Stimulated activated CD8-positive, alpha-beta memory T cell treated with anti-CD3 and anti-CD28 coated beads, Interleukin-12 subunit alpha, Interleukin-12 subunit beta, amount 100 ng/mL, for 24 hours (primary cell): Measurements from ENCODE around the gene CSNK2B.

Experiments used
- DNase-seq: peaks from one replicate; pipeline ENCODE4 v3.0.0-alpha.2; 2020; ENCODE audit errors: extremely low read depth

CSNK2B gene

DNA sequence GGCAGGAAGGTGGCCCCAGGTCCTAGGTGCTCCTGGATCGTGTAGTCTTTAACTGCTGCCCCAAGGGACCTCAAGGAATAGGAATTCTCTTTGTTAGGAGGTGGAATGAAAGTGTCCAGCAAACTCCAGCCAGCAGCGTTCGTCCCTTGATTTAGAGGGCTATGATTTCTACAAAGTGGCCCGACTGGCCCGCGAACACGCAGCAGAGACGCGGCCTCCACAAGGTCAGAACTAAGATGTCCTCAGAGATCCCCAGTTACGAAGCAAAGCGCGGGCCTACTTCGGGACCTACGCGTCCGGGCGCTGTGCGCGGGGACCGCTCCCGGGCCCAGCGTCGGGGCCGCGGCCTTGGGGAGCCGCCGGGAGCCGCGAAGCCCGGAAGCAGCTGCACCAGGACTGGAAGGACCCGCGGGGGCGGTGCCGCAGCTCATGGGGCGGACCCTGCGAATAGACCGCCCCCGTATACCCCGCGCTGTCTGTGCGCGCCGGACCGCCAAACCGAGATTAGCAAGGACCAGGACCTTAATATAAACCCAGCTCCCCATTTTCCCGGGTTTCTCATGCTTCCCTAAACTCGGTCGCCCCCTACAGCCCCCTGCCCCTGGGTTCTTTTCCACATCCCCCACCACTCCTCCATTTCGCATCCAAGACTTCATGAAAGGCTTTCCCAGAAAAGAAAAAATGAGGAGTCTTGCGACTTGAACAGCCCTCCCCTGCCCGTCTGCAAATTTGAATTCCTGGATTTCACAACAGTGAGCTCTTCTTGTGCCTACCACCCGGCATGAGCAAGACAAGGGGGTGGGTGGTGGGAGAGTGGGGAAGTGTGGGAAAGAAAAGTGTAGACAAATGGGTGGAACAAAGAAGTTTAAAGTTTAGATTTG, 5.3 kb upstream of the CSNK2B start, which contains the start of gene C6orf47:
Gene C6orf47 (minus strand): TSS at position 398 of the 881 bp plus-strand sequence. CDS start 831 bp downstream, outside the sequence.
- no peak for DNase-seq

DNA sequence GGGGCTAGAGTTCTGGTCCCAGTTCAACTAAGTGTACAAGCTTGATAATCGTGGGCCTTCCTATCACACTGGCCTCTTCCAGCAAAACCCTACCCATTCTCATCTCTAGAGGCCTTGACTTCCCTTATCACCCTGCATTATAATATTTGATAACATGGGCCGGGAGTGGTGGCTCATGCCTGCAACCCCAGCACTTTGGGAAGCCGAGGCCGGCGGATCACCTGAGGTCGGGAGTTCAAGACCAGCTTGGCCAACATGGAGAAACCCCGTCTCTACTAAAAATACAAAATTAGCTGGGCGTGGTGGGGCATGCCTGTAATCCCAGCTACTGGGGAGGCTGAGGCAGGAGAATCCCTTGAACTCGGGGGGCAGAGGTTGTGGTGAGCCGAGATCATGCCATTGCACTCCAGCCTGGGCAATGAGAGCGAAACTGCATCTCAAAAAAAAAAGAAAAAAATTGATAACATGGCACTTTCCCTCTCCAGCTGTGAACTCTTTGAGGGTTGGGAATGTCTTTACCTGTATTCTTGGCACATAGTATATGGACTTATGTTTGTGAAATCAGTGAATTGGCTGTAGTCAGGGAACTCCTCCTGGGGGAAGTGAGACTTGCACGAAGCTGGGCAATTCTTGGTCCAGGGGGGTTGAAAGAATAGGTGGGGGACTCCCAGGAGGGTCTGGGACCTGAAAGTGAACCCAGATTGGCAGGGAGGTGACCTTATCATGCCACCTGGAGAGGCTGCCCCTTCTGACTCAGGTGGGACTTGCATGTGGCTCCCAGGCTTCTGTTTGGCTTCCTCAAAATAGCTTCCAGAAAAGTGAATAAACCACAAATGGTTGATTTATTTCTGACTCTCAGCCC, 4.4 kb upstream of the CSNK2B start:
- DNase-seq = no peak

DNA sequence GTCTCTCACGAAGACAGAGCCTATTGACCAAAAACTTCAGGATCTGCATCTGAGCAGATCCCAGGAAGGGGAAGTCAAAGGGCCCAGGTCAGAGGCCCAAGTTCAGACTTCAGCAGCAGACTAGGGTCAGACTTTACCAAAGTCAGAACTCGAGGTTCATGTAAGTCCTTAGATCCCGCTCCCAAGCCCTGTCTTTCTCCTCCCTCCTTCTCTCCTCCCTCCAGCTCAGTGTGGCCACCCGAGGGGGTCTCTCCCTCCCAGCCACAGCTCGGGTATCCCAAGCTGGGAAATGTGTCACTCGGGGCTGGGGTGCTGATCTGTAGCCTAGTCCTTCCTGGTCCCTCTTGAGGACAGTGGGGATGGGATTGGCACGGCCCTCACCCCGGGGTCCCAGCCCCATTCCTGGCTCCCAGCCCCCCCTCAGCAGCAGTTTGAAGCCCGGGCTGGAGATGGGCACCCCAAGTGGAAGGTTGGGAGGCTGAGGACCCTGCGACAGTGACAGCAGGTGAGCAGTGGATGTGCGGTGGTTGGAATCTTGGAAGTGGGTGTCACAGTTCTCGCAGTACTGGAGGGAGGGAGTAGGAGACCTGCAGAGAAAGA, 3.7 kb upstream of the CSNK2B start:
- DNase-seq = no peak

DNA sequence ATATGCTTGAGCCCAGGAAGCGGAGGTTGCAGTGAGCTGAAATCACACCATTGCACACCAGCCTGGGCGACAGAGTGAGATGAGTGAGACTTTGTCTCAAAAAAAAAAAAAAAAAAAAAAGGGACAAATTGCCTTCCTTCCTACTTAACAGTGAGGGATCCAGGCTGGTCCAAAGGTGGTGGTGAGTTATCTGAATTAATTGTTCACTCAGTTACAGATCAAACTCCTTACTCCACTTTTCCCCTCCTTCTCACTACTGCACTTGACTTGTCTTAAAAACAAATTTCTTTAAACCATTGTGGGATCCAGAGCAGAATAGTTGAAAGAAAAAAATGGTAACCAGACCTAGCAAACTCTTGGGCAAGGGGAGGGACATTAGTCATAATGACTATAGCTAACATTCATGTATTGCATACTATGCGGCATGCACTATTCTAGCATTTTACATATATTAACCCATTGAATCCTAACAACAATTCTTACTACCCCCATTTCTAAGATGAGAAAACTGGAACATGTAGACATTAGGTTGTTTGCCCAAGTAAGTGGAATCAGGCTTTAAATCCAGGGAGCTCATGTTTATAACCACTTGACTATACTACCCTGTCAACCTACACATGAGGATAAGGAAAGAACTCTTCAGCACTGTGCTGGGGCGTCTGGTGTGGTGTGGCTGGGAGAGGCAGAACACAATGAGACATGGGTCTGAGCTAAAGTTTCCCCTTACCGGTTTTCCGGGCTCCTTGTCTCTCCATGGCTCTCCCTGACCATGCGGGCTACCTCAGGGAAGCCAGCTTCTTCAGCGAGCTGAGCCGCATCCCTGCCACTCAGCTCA, 2.5 kb upstream of the CSNK2B start:
- DNase-seq = no peak

DNA sequence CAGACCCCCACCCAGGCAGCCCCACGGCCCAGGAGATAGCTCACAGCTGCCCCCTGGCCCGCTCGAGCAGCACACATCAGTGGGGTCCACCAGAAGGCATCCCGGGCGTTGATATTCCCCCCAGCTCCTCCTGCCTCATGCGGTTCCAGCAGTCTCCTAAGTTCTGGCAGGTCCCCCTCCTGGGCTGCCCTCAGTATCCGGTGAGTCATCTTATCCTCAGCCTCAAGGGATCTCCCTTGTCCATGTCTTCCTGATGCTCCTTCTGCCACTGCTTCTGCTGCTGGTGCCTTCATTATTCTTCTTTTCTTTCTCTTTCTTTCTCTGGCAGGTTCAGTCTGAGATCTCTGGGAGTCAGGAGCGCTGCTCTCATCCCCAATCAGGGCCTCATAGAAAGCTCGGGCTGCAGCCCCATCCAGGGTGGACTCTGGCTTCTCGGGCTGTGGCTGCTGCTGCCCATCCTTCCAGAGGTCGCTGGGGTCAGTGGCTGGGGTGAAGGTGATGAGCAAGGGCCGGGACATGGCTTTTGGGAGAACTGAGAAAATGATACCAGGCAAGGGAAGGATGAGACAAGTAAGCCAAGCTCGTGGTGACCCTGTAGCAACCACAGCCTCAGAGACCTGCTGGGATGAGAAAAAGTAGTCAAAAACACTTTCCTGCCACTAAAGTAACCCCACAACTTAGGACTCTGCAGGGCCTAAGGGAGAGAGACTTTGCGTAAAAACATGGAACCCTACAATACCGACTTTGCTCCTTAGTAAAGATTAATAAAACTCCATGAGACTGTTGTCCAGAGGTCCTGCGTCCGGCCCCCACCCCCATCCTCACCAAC, 1.7 kb upstream of the CSNK2B start:
- DNase-seq = no peak

DNA sequence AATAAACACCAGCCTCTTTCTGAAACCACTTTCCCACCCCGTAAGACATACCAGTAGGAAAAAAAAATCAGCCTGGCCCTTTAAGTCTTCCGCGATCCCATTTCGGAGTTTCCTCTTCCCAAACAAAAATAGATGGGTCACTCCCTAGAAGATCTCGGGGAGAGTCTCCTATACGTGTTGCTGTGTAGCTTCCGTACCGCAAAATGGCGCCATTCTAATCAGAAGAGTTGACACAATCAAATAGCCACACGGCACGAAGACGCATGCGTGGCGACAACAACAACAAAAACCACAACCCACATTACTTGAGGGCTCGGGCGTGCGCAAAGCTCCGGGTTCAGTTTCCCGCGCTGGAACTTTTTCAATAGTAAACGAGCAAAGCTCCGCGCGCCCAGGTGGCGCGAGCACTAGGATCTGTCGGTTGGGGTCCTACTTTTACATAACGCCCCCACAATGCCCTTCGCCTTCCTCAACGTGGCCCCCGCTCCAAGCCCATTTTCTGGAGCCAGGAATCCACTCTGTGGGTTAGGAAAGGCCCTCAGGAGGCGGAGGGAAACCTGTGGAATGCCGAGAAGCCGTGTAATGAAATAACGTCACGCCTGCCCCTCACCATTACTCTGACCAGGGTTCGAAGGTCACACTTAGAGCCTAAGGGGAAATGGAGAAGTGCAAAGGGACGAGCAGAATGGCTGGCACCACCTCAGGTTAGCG, 935 bp upstream of the CSNK2B start, which contains the start of gene GPANK1:
Gene GPANK1 (minus strand): TSS at position 208 of the 711 bp plus-strand sequence. CDS start 519 bp downstream, outside the sequence.
- peak; percentile 80 for DNase-seq

DNA sequence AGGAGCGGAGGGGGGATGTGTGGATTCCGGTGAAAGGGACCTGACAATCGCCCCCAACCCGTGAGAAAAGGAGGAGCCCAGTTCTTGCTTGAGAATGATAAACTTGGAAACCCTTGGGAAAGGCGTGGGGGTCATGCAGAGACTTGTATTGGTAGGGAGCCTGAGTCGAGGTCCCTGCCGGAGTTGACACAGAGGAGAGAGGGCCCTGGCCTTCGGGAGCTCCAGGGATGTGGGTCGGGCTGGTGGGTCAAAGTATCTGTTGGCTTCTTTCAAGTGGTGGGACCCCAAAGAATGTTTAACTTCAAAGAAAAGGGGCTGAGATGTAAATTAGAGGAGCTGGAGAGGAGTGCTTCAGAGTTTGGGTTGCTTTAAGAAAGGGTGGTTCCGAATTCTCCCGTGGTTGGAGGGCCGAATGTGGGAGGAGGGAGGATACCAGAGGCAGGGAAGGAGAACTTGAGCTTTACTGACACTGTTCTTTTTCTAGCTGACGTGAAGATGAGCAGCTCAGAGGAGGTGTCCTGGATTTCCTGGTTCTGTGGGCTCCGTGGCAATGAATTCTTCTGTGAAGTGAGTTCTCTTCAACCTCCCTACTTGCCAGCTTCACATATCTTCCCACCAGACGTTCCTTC, 571 bp downstream of the CSNK2B start:
- DNase-seq = no peak

DNA sequence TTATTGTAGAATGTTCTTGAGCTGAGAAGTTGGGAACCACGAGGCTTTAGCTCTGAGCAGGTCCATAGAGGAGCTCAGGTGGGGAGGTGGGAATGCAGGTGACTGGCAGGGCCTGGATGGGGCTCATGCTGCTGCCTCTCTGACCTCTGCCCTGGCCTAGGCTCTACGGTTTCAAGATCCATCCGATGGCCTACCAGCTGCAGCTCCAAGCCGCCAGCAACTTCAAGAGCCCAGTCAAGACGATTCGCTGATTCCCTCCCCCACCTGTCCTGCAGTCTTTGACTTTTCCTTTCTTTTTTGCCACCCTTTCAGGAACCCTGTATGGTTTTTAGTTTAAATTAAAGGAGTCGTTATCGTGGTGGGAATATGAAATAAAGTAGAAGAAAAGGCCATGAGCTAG, 3.8 kb downstream of the CSNK2B start, which contains the start of gene LY6G5B:
Gene LY6G5B (plus strand): TSS at position 301 of the 400 bp plus-strand sequence. CDS start 975 bp downstream, outside the sequence.
- DNase-seq = no peak

DNA sequence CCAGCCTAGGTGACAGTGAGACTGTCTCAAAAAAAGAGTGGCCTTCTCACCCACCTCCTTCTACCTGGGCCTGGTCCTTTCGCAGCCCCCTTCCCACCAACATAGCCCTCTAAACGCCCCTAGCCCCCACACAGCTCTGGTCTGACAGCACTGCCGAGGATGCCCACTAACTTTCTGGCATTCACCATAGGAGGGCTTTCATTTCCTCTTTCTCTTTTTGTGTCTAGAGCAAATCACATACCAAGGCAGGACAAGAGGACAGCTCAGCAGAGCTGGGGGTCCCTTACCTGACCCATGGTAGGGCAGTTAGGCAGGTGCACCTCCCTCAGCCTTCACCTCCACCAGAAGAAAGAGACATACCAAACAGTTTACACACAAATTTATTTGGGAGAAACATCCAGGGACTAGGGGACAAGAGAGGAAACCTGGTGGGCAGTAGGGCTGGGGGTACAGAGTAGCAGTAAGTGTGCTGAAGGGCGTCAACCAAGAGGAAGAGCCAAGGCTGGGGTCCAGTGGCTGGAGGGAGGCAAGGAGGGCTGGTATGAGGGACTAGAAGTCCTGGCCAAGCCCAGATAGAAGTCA, 10.5 kb downstream of the CSNK2B start:
- DNase-seq = no peak

DNA sequence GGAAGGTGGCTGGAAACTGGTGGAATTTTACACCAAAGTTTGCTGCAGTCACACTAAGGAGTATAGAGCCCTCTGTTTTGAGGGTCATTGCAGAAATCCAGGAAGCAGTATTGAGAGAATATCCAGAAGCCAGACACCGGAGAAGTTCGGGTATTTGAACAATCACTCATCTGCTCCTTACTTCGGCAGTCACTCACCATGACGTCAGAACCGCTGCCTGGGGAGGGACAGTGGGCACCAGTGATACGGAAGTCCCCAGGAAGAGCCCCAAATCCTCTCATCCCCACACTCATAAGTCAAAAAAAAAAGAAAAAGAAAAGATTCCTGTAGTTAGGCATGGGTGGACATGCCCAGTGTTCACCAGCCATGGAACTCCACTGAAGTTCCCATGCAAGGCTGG, 11.0 kb downstream of the CSNK2B start:
- DNase-seq = no peak

DNA sequence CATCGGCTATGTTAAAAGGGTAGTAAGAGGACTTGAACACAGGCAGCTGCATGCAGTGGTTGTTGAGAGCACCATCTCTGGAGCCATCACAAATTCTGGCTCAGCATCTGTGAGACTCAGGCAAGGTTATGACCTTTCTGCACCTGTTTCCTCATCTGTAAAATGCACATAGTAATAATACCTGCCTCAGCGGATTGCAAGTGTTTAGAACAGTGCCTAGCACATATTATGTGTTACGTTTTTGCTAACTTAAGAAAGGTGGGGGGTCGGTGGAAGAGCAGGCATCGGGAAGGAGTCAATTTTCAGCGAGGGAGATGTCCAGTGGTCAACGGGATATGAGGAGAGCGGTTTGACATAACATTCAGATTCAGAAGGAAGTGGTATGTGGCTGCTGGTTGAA, 12.1 kb downstream of the CSNK2B start:
- no peak for DNase-seq

DNA sequence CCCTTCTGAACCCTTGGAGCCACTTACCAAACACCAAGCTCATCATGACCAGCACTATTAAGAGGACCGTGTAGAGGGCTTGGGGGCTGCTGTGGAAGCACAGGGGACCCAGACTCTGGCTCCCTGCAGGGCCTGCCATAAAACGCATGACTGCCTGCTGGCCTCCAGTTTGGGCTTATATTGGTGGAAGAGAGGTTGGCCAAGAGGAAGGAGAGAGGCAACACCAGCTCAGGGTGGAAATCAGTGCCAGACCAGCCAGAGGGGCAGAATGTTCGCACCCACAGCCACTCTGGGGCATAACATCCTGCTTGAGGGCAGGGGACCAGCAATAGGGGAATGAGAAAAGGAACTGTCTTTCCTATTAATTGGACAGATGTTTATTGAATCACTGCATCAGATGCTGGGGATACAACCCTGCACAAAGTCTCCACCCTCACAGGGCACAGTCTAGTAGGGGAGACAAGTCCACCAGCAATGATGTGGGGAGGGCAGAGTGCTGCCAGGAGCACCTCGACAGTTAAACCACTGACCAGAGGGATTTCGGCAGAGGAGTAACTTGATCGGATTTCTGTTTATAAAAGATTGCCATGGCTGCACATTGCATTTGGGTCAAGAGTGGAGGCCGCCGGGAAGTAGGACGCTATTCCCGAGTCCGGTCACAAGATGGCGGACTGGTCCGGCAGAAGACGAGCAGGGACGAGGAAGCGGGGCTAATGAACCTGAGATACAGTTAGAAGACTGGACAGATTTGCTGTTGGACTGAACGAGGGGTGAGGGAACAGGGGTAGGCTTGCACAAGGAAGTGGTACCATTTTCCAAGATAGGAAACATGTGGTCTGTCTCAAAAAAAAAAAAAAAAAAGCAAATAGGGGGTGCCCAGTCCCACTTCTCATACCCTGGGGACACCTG, 14.6 kb downstream of the CSNK2B start, which contains the start of gene LY6G5C:
Gene LY6G5C (minus strand): TSS at position 842 of the 909 bp plus-strand sequence. CDS start 694 bp downstream, at position 148.
- DNase-seq = no peak

DNA sequence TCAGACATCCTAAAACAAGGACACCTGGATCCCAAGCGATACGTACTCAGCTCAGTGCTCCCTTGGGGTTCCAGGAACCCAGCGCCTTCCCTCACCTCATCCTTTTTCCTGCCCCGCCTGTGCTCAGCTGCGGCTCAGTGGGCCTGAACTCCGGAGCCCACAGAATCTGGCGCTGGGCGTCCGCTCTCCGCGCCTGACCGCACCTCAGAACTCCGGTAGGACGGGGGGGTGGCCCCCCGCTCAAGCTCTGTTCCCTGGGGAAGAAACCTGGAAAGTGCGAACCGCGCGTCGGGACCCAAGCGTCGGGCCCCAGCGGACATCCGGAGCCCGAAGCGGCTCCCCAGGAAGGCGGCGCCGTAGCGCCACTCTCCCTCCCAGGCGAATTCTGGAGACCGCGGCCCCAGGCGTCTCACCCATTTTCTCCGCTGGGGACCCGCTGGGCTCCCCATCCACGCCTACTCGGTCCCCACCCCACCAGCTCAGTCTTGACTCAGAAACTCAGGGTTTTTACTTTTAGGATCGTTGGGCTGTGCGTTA, 15.3 kb downstream of the CSNK2B start:
- DNase-seq = no peak

DNA sequence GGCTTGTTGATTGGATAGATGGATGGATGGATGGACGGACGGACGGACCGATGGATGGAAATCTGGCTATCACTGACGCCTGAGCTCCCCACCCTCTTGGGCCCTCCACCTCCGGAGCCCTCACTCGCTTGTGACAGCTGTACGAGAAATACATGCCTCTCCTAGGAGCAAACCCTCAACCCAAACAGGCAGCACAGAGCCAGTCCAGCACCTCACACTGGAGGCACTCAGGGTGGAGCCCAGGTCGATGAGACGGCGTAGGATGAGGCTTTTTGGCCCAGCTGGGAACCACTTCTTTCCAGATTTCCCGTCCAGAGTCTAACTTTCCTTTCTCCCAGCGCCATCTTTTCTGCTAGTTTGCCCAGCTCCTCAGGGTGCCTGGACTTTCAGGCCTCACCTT, 17.7 kb downstream of the CSNK2B start:
- DNase-seq = no peak

DNA sequence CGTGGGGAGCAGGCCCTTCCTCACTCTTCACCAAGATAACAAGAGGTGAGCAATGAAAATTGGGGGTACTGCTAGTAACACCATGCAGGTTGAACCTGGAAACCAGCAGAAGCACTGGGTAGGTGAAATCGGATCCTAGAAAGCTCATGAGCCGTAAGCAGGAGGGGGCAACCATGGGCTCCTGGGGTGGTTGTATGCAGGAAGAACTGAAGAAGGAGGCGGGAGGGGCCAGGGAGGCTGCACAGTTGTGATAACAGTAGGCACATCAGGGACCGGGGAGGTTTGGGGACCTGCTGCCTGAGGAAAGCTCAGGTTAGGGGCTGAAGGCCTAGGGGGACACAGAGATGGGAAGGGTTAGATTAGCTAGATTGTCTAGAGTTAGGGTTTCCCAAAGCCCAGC, 20.6 kb downstream of the CSNK2B start:
- DNase-seq = no peak

DNA sequence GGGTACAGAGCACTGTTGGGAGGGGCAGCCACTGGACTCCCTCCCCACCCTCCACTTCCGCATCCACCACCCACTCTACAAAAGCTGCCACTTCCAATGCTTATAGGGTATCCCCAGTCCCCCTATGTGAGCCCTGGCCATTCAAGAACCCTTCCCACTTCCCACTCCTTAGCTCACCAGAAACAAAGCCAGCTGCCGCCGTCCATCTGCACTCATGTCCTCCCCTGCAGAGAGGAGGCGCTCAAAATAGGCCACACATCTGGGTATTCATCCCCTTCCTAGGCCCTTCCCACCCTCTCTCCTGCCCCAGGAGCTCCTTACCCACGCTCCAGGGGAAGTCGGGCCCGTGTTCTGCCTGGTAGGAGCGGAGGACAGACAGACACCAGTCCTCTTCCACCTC, 21.4 kb downstream of the CSNK2B start:
- no peak for DNase-seq
